HG02981 (cell line): Measurements from ENCODE around the gene NEK9.
"Not testable (repeated sequence)": the region's sequence is repeated elsewhere in the genome, so short reads cannot be mapped to it uniquely, and the experiment has no call there.

Experiments used
- ATAC-seq: cut with Tn5 transposase; IDR thresholded peaks from one replicate; pipeline ENCODE4 v1.9.1; 2021; ENCODE audit warnings: mild to moderate bottlenecking, moderate library complexity; ENCODE audit not compliant: unreplicated experiment

NEK9 gene

DNA sequence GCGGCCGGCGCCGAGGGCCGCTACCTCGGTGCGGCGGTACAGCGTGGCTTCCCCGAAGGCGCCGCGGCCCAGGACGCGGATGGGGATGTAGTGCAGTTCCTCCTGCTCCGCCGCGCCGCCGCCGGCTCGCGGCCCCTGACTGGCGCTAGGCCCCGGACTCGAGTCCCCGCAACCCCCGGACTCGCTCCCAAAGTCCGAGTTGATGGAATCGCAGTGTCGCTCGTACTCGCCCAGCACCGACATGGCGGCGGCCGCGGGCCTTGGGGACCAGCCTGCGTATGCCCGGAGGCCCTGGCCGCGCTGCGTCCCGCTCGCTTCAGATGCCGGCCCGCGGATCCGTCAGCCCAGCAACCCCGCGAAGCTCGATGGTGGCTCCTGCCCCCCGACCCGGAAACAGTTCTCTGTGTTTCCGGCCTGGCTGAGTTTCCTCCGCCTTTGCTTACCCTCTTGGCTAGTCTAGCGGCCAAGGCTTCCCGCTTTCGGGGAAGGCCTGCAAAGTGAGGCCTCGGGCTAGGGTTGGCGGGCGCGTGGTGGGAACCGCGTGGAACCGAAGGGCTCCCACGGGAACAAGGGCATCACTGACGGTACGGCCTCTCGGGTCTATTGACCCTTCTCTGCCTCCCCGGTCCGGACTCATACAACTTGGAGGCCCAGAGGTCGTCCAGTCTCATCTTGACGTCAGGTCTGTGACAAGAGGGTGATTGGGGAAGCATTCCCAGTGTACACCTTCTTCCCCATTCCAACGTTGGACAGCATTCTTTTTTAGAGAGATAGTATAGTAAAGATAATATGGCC is at the start of gene NEK9:
NEK9 (minus strand) TSS at position 370 of the 795 bp plus-strand sequence; CDS start at position 243, 127 bp downstream.
- peak; percentile 77 for ATAC-seq

- peak; percentile 65 for ATAC-seq
These were observed 49.4 kb upstream of the NEK9 start, which contains the start of gene TMED10 for GRCh38 chr14:75176142-75176820. Gene TMED10, minus strand, starts transcription at chr14:75176612. Its CDS starts 33 bp downstream, at chr14:75176579.

GRCh38 chr14:75175677-75176141 is 48.9 kb upstream of the NEK9 start:
- ATAC-seq = peak; percentile 21

GRCh38 chr14:75174066-75174465 is 47.2 kb upstream of the NEK9 start:
- no peak for ATAC-seq

DNA sequence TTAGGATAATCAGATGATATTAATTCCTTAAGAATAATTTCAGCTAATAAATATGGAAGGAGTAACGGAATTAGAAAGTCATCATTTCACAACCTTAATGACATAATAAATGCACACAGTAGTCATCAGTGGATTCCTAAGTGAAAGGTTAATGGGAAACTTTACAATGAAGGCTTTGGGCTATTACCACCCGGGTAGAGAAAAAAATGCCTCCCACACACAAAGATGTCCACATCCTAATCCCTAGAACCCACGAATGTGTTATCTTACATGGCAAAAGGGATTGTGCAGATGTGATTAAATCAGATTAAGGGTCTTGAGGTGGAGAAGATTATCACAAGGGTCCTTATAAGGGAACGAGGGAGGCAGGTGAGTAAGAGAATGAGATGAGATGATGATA is 43.9 kb upstream of the NEK9 start:
- no peak for ATAC-seq

GRCh38 chr14:75168586-75169335 is 41.9 kb upstream of the NEK9 start:
- no peak for ATAC-seq

GRCh38 chr14:75167325-75167724 is 40.5 kb upstream of the NEK9 start:
- ATAC-seq = no peak

- ATAC-seq = no peak
These were observed 38.9 kb upstream of the NEK9 start for GRCh38 chr14:75165586-75166391.

DNA sequence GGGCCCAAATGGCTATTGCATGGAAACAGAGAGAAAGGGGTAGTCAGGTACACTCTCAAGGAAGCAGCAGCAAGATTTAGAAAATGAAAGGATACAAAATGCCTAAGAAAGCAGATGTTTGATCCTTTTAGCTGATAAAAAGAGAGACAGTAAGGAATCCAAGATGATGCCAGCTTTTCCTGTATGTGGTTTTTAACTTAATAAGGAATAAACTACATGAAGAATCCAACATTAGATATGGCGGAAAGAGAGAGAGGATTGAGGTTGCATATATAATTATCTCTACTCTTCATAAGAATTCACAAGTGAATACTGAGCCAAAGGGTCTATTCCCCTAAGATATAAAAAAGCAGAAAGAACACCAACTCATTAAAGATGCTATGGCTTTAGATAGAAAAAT is 38.0 kb upstream of the NEK9 start:
- no peak for ATAC-seq

DNA sequence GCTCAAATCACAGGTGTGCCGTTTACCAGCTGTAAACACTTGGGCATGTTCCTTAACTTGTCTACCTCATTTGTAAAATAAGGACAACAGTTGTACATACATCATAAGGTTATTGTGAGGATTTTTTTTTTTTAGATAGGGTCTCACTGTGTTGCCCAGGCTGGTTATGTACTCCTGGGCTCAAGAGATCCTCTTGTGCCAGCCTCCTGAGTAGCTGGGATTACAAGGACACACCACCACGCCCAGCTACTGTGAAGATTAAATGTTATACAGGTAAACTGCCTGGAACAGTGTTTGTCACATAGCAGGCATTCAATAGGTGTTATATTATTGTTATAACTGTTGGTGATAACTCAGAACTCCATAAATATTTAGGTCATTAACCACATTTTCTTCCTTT is 36.8 kb upstream of the NEK9 start:
- ATAC-seq = no peak

- no peak for ATAC-seq
These were observed 35.8 kb upstream of the NEK9 start for GRCh38 chr14:75162631-75163030.

- ATAC-seq = peak; percentile 56
These were observed 32.2 kb upstream of the NEK9 start for GRCh38 chr14:75158843-75159614.

DNA sequence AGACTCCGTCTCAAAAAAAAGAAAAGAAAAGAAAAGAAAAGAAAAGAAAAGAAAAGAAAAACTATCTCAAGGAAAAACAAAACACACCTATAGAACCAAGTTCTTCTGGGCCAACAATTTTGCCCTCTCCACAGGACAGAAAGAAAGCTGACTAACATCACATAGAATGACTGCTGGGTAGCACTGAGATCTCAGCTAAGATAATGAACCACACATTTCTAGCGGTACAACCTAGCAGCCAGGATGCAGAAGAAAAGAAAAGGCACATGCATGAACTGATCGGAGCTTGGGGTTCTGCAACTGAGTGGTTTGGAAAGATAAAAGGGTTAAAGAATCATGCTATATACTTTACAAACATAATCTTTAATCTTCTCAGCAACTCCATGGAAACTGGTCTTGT is 30.1 kb upstream of the NEK9 start:
- ATAC-seq = no peak

DNA sequence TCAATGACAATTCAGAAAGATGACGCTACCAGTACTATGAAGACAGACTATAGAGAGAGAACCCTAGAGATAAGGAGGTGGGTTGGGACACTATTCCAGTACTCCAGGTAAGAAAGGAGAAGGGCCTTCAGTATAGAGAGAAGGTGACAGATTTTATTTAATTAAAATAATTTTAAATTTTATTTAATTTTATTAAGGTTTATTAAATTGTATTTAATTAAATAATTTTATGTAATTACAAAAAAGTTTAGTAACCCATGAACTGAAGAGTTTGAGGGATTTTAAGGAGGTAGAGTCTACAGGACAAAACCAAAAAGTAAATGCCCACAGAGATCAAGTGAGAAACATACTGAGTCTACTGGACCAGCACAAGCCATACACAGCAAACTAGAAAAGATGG is 29.3 kb upstream of the NEK9 start:
- ATAC-seq = no peak

DNA sequence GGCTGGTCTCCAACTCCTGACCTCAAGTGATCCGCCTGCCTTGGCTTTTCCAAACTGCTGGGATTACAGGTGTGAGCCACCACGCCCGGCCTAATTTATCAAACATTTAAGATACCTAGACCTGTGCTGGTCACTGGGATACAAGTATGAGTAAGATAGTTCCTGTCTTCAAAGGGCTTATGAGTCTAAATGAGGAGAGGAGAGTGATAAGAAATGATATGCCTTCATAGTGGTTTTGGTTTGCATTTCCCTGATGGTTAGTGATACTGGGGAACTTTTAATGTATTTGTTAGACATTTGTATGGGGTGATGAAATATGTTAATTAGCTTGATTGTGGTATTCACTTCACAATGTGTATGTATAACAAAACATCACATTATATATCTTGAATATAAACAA is 28.3 kb upstream of the NEK9 start:
- ATAC-seq = no peak

- no peak for ATAC-seq
These were observed 26.4 kb upstream of the NEK9 start for GRCh38 chr14:75153295-75153694.

DNA sequence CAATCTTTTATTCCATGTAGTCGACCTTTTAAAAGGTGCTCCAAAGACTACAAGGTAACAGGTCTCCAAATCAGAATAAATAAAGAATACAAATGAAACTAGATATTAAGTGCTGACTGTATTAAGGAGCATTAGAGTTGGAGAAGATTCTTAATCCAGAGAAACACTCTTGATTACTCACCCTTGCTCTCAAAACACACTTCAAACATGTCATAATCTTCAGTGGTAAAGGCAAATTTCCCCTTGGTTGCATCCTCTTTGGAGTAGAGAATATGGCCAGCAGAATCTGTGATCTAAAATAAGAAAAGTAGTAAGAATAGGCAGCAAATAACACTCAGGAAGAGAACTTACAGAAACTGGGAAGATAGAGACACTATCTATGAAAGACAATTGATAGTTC is 25.0 kb upstream of the NEK9 start:
- no peak for ATAC-seq

GRCh38 chr14:75150637-75151036 is 23.8 kb upstream of the NEK9 start:
- not testable (repeated sequence) for ATAC-seq

DNA sequence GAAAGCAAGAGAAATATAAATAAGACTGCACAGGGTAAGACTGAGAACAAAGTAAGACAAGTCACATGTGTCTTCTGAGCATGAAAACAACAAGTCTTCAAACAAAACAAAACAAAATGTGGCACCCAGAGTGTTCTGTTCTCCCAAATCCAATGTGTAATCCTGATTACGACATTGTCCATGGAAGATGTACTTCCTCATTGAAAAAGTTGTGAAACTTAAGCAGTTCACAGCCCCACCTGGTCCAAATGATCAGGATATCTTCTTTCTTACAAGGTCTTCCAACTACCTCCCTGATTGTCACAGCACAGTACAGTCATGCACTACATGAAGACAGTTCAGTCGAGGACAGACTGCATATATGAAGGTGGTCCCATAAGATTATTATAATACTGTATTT is 23.3 kb upstream of the NEK9 start:
- ATAC-seq = no peak
